ENCODE measurements around the gene GSK3A. TPM values are rescaled to one million over a fixed set of nuclear protein-coding genes. Genes with fewer than 3 reads are reported as not detected.

The GSK3A gene
- total and polyA plus RNA-seq, 2 of the 8 experiments (the other 6 are each of a cell fraction or from before 2014, with no cell fraction given): 55.3 to 84.0 TPM

- TF ChIP-seq EZH2 (IDR thresholded peaks at IDR 0.05; ENCODE audit: low read depth, low read length, severe bottlenecking) (no peak), POU5F1 (IDR thresholded peaks at IDR 0.05; ENCODE audit: low read depth, low read length) (no peak)
These were observed 33.8 kb downstream of the GSK3A start (continued) for GRCh38 chr19:42208612-42209011.
